Measurements from ENCODE around the gene SPTLC1.
"Not testable (repeated sequence)": the region's sequence is repeated elsewhere in the genome, so short reads cannot be mapped to it uniquely, and the experiment has no call there.

The SPTLC1 gene

DNA sequence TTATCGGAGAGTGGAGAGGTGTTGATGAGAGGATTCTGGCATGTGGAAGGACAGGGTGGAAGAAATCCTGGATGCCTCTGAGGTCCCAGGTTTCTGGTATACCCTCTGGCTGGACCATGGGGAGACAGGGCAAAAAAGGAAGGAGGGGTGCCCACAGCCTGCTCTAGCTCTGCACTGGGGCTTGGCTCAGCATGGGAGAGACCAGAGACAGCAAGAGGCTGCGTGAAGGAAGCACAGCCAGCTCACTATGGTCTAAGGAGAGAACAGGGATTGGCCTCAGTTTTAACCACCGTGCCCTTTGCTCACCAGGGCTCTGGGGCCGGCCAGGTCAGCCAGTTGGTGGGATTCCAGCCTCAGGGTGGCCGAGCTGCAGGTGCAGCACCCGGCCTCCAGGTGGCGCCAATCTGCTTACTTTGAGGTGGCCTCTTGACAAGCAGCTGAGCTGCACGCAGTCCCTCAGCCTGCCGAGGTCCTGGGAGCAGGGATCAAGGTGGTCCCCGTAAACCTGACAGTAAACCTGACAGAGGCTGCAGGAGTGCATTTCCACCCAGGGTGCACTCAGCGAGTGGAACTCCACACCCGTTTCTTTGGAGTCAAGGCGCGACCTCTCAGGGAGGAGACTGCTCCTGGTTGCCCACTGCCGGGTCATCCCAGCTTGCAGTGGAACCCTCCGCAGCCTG is 25.0 kb upstream of the SPTLC1 start:
- peak; percentile 2 for DNase-seq

DNA sequence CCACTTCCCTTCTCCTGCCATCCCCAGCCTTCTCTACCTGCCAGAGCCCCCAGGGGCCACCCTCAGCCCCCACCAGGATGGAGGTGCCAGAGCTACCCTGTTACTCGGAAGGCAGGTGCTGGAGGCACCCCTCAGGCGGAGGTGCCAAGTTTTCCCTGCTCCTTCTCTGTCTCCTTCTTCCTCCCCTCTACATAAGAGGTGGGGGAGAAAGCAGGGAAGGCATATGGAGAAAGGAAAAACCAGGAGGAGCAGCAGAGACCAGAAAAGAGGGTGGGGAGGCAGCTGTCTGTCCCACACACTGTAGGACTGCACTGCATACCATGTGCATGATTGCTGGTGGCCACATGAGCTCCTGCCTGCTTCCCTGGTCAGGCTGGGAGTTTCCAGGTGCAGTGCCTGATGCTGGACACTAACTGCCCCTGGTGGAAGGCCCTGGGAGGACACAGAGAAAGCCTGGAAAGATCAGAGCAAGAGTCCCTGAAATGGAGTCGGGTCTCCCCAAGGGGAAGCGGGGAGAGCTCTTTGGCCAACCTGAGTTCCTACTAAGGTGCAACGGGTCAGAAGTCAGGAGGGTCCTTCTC is 23.8 kb upstream of the SPTLC1 start:
- not testable (repeated sequence) for DNase-seq

DNA sequence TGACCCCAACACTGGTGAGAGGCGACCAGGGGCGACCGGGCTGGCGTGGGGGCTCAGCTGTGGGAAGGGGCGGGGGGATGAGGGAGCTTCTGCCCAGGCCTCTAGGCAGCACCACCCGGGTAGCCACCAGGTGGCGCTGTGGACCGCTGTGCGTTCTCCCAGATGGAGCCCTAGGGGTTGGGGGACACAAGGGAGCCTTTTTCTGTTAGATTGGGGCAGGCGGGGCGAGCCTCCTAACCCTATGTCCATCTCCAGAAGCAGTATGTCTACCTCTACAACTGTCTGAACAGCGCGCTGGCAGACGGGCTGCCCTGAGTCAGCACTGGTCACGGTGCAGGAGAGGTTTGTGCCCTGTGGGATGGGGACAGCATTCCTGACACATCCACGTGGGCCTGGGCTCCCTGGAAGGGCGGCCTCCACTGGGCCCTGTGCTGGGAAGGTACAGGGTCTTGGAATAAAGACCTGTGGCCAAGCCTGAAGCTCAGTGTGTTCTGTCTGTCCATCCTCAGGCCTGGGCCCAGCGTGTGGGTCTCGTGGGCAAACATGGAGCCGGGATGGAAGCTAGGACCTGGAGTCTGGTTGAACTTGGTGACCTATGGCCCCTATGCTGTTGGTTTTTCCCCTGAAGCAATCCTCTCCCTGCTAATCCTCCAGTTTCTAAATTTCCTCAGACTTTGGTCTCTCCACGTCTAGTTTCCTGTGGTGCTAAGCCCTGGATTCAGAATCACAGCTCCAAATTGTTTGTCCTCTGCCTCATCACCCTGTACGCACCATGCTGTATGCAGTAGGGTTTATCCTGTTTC is 23.1 kb upstream of the SPTLC1 start:
- DNase-seq: peak; percentile 41

DNA sequence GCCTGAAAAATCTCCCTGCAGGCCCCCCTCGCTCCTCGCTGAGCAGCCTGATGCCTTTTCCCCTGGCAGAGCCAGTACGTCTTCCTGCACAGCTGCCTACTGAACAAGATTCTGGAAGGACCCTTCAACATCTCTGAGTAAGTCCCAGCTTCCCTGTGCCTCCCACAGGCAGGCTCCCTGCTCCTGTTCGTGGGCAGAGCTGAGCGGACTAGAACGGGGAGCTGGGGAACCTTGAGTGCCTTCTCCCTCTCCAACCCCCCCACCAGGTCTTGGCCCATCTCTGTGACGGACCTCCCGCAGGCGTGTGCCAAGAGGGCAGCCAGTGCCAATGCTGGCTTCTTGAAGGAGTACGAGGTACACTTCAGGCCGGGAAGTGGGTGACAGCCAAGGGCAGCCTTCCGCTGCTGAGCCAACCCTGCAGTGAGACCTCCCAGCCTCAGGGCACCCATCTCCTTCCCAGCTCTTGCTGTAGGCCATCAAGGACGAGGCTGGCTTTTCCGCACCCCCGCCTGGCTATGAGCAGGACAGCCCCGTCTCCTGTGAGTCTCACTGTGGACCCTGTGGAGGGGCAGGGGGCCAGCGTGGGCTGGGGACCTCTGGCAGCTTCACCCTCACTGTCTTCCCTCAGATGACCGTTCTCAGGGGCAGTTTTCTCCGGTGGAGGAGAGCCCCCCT is 21.1 kb upstream of the SPTLC1 start:
- DNase-seq: no peak

DNA sequence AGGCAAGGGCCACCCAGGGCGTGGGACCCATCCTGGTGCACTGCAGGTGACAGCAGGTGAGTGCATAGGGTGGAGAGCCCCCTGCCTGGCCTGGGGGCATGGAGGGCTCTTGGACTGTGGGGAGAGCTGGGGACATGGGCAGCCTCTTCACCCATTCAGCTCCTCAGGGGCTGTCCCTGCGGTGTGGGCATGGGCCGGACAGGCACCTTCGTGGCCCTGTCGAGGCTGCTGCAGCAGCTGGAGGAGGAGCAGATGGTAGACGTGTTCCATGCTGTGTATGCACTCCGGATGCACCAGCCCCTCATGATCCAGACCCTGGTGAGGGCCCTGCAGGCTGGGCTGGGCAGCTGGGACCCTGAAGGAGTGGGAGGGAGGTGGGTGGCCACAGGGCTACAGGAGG is 20.4 kb upstream of the SPTLC1 start:
- no peak for DNase-seq

DNA sequence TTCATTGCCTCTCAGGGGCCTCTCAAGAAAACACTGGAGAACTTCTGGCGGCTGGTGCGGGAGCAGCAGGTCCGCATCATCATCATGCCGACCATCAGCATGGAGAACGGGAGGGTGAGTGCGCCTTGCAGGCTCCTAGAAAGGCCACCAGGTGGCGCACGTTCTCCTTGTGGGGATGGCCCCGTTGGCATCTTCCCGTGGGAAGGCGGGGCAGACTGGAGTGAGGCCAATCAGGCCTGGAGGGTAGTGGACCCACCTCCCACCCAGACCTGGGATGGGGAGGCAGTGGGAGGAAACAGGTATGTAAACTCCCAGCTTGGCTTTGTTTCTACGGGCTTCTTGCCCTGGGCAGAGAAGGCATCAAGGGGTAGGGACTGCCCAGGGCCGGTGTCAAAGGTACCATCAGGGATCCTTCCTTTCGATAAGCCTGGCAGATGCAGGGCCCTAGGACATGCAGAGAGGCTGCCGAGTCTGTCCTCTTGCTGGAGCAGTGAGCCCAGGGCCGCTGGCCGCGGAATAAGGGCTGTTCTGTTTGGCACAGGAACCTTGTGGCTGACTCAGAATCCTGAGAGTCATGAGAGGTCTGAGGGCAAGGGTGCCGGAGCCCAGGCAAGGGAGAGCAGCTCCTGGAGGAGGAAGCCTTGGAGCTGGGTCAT is 18.9 kb upstream of the SPTLC1 start:
- DNase-seq: peak; percentile 51

DNA sequence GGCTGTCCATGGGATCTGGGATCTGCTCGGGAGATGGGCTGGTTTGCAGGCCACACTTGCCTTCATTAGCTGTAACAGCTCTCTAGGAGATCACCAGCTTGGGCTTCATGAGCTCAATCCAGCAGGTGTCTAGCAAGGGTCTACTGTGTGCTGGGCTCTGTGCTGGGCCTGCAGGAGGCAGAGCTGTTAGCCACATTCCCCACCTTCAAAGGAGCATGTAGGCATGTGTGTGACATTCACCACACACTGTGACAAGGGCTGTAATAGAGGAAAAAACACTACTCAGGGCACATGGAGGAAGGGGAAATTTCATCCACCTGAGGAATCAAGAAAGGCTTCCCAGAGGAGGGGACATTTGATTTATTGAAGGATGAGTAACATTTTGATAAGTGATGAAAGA is 17.7 kb upstream of the SPTLC1 start:
- not testable (repeated sequence) for DNase-seq

DNA sequence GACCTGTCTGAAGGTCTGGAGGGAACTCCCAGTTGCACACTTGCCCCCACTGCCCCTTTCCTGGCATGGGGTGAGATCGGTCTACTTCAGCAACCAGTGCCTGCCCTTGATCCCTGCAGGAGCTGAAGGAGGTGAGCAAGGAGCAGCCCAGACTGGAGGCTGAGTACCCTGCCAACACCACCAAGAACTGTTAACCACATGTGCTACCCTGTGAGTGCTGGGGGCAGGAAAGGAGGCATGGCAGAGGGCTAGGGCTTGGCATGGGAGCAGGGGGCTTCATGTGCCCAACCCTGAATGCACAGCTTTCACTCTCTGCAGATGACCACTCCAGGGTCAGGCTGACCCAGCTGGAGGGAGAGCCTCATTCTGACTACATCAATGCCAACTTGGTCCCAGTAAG is 17.3 kb upstream of the SPTLC1 start:
- DNase-seq: no peak

DNA sequence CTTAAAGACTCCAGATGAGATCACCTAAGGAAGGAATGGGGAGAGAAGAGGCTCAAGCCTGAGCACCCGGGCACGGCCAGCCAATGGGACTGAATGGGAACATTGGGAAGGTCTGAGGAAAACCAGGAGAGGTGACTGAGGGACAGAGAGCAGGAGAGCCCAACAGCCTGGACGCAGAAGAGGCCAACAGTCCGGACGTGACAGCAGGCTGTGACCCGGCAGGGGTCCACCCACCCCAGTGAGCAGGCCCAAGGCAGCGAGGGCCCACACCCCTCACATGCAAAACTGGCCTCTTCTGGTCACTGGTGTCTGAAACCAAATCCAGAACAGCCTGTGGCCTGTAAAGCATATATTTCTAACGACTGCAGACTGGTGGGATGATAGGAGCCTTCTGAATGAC is 7.6 kb upstream of the SPTLC1 start:
- no peak for DNase-seq

DNA sequence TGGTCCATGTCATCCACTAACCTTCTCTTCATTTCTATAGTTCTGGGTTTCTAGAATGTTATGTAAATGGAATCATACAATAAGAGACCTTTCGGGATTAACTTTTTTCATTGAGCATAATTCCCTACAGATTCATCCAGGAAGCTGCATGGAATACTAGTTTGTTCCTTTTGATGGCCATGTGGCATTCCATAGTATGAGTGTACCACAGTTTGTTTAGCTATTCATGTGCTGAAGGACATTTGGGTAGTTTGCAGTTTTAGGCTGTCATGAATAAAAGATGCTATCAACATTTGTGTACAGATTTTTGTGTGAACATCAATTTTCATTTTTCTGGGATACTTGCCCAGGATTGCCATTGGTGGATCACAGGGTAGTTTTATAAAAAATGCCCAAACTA is 6.8 kb upstream of the SPTLC1 start:
- no peak for DNase-seq

DNA sequence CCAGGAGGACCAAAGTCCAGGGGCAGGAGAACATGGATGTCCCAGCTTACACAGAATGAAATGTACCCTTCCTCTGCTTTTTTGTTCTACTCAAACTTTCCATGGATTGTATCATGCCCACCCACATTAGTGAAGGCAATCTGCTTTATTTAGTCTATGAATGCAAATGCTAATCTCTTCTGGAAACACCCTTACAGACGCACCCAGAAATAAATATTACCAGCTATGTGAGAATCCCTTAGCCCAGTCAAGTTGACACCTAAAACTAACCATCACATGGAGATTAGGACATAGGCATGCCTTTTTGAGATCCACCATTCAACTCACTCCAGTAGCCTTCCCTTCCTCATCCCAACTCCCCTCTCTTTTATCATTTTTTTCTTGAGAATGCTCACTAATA is 6.1 kb upstream of the SPTLC1 start:
- no peak for DNase-seq

DNA sequence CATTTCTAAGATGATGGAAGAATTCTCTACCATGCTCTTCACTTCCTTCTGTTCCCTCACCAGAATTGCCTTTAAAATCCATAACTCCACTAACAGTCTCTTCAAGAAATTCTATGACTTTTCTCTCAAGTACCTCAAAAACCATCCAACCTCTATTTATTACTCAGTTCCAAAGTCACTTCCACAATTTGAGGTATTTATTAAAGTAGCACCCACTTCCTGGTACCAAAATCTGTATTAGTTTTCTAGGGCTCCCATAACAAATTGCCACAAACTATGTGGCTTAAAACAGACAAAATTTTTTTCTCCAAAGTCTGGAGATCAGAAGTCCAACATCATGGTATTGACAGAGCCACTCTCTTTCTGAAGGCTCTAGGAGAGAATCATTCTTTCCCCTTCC is 4.9 kb upstream of the SPTLC1 start:
- no peak for DNase-seq

DNA sequence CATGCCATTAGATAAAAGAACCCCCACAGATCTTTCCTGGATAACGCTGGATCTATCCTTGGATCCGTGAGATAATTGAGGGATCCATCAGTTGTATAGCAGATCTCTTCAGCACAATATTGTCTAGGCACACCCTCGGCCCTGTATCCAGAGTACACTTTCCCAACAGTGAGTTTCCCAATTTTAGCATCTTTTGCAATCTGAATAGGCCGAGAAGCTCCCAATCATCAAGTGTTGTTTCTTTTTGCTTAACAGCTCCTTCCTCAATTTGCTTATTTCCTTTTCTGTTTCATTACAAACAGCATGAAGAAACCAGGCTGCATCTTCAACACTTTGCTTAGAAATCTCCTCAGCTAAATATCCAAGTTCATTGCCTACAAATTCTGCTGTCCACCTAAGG is 4.4 kb upstream of the SPTLC1 start:
- no peak for DNase-seq

DNA sequence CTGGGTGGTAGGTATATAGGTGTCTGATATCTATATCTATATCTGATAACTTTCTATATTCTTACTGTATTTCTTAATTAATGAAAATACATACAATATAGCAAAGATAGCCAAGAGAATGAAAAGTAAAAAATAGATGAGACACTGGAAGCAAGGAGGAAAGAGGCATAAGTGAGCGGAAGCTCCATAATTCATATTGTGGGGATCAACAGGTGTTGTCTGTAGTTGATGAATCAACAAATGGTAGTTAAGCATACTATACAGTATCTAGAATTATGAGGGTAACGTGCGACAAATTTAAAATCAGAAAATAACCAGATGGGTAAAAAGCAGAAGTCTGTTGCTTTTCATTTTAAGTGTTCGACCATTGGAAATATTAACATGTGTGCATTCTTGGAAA is 7.1 kb downstream of the SPTLC1 start:
- DNase-seq: no peak

DNA sequence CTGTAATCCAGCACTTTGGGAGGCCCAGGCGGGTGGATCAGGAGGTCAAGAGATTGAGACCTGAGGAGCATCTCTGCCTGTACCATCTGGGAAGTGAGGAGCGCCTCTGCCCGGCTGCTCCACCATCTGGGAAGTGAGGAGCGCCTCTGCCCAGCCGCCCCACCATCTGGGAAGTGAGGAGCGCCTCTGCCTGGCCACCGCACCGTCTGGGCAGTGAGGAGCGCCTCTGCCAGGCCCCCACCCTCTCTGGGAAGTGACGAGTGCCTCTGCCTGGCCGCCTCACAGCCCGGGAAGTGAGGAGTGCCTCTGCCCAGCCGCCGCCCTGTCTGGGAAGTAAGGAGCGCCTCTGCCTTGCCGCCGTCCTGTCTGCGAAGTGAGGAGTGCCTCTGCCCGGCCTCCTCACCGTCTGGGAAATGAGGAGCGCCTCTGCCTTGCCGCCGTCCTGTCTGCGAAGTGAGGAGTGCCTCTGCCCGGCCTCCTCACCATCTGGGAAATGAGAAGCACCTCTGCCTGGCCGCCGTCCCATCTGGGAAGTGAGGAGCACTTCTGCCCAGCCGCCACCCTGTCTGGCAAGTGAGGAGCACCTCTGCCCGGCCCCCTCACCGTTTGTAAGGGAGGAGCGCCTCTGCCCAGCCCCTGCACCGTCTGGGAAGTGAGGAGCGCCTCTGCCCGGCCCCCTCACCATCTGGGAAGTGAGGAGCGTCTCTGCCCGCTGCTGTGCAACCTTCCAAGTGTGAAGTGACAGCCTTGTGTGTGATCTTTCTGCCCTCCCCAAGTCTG is 9.6 kb downstream of the SPTLC1 start:
- not testable (repeated sequence) for DNase-seq

DNA sequence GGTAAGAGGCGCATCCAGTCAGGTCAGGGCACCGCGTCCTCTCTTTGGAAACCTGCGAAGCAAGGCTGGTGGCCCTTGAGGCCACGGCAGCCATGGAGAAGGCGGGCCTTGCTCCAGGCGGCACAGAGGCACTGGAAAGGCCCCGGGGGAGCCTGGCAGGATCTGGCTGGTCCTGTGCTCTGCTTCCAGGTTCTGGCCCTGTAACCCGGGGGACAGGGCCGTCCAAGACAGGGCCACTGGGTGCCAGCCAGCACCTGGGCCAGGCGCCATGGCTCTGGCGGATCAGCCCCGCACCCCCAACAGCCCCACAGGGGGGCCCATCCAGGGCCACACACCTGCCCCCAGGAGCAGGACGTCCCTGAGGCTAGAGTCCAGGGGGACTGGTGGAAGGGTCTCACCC is 11.6 kb downstream of the SPTLC1 start:
- DNase-seq: not testable (repeated sequence)

DNA sequence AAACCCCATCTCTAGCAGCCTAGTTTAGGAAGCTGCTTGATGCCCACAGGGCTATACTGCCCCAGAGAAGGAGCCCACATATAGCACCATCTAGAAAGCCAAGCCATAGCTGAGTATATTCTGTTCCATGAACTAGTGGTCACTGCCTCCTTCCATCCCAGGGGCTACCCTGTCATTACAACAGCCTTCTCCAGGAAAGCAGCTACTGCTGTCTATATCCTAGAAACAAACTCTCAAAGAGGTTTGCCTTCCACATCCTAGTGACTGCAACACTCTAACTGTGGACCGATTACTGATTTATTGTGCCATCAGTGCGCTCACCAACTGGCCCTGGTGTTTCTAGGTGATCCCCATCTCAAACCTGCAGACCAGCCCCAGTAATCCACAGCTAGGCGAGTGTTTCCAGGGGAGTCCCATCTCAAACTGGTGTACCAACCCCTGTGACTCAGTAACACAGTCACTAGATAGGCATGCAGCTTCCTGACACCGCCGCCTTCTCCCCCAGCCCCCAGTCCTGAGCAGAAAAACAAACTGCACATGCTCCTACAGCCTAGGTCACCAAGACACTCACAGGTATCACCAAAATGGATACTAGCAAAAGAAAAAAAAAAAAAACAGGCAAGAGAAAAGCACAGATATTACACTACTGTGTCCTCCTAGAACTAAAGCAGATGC is 14.8 kb downstream of the SPTLC1 start:
- no peak for DNase-seq

DNA sequence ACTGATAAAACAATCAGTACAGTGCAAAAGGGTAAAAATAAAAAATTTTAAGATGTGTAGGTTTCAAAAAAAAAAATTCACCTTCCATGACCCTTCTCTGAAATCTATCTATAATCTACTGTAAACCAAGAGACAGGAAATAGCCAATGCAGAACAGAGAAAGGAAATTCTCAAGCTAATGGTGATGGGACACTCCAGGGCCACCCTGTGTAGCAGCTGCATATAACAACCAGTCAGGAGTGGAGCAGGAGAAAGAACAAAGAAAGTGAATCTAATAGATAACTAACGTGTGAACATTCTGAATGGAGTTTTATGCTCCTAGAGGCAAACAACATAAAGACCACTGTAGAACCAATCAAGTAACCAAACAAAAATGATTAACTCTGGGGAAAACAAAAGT is 16.6 kb downstream of the SPTLC1 start:
- no peak for DNase-seq

DNA sequence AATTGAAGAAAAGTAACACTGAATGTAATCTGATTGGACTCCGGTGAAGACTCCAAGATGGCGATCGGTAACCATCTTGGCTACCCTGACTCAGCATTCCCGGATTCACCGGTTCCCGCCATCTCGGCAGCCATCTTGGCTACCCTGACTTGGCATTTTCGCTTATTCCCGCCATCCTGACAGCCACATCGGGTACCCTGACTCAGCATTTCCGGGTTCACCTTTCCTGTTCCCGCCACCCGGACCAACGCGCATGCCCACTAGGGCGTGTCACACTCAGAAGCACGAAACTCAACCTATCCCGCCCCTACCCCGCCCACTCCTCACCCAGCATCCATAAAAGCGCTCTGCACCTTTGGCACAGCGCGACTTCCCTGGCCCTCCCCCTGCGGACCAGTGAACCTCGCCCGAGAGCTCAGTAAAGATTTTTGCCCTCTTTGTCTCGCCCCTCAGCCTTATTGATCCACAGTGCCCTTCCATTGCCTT is 17.2 kb downstream of the SPTLC1 start:
- DNase-seq: no peak

DNA sequence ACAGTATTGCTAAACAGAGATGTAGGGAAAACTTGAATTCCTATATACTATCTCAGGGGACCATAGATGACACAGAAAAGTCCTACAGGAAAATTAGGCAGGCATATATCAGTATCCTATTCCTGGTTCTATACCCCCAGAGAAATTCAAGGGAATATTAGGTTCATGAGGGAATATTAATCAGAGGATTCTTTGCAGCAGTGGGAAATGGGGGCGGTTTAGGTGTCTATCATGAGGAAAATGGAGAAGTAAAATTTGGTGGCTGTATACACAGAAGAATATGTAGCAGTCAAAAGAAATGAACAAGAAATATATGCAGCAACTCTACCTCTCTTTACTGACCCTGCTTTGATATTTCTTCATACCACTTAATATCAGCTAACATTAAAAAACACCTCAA is 20.0 kb downstream of the SPTLC1 start:
- no peak for DNase-seq

DNA sequence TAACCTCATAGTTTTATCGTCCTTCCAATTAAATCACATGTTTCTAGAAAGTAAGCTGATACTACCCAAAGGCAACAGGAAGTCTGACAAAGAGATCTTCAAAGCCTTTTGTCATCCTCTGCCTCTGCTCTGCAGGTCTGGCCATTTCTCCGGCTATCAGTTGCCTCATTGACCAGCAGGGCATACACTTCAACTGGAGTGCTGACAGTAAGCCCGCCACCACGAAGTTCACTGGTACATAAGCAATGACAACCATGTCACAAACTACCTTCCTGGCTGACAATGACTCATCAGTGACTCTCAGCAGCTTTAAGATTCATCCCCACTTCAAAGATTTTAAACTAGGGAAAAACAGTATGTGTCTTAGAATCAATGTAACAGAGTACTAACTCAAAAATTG is 20.6 kb downstream of the SPTLC1 start:
- no peak for DNase-seq

DNA sequence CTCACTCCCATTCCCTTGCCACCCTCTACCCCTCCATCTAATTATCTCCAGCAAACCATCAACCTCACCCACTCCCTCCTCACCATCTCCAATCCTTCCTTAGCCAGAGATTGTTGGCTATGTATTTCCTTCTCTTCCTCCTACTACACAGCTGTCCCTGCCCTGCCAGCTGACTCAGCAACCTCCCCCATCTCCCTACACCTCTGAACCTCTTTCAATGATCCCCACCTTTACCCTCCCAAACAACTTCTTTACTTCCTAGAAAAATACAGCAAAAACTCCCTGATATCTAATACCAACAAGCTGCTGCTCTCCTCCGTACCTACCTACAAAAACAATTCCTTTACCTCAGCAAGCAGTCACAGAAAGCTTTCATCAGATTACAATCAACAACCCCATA is 37.3 kb downstream of the SPTLC1 start:
- DNase-seq: no peak
